Gastrocnemius medialis (tissue), 4 donors: Measurements from ENCODE around the gene ABCC10.

ENCODE experiments used
- POLR2A ChIP-seq, 2 donors: fragments of 450-650 bp; IDR thresholded peaks; one replicate each; pipeline ENCODE4 v1.6.1; 2017; ENCODE audit warnings: antibody characterized with exemption in 2 of 2, mild to moderate bottlenecking in 2 of 2, moderate library complexity in 2 of 2
- TF ChIP-seq, protein P1 (sequence below), 5 experiments: fragments of 450-650 bp in 3 of 5; fragments of 200-600 bp in 2 of 5; sonication (generic) in 2 of 5; IDR thresholded peaks in 4 of 5; conservative IDR thresholded peaks in 1 of 5; 1 replicate in 4 of 5; 2 replicates in 1 of 5; pipeline ENCODE4 v1.5.1; 2016 to 2019; ENCODE audit warnings: antibody characterized with exemption in 5 of 5, mild to moderate bottlenecking in 3 of 5, moderate library complexity in 3 of 5

GRCh38 chr6:43421831-43422230 lies 5.5 kb upstream of the ABCC10 start:
- no peak for TF ChIP-seq POLR2A (IDR thresholded peaks at IDR 0.05)
- TF ChIP-seq, protein P1, sequence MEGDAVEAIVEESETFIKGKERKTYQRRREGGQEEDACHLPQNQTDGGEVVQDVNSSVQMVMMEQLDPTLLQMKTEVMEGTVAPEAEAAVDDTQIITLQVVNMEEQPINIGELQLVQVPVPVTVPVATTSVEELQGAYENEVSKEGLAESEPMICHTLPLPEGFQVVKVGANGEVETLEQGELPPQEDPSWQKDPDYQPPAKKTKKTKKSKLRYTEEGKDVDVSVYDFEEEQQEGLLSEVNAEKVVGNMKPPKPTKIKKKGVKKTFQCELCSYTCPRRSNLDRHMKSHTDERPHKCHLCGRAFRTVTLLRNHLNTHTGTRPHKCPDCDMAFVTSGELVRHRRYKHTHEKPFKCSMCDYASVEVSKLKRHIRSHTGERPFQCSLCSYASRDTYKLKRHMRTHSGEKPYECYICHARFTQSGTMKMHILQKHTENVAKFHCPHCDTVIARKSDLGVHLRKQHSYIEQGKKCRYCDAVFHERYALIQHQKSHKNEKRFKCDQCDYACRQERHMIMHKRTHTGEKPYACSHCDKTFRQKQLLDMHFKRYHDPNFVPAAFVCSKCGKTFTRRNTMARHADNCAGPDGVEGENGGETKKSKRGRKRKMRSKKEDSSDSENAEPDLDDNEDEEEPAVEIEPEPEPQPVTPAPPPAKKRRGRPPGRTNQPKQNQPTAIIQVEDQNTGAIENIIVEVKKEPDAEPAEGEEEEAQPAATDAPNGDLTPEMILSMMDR (IDR thresholded peaks at IDR 0.05 in 4 of 5, conservative IDR thresholded peaks at IDR 0.05 in 1 of 5): no peak
